ENCODE measurements around the gene MAPKBP1. TPM values are rescaled to one million over a fixed set of nuclear protein-coding genes. Genes with fewer than 3 reads are reported as not detected.

MAPKBP1 gene
- total RNA-seq, 3 donors from 2014 or later (not counting 1 experiment from before 2014, with no cell fraction given): 44.8 to 55.4 (median 49.0) TPM

DNA sequence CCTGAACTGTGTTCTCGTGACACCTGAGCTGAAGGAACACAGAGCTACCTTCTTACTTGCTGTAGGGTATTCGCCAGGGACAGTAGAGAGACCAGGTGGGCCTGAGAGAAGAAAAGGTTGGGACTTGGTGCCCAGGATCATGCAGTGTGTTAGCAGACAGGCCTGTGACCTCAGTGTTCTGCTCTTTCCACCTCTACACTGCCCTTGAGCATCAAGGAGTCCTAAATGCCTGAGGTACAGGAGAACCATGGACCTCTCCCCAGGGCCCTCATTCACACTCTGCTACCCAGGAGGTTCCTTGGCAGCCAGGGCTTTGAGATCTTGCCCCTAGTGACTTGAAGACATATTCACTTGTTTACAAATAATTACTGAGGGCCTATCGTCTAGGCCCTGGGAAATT, 31.4 kb downstream of the MAPKBP1 start:
- no peak for ATAC-seq
- H3K4me3 Mint-ChIP-seq: no peak overlapping the region
- H3K27ac ChIP-seq (ENCODE audit: low read length): no peak overlapping the region
- no peaks in the 10 kb centered on the region for H3K27me3 ChIP-seq (ENCODE audit: control insufficient read depth, insufficient read depth, low read length)
- peaks cover 3% of the 10 kb centered on the region for H3K4me1 ChIP-seq (ENCODE audit: control insufficient read depth, insufficient read depth, low read length)
- WGBS (ENCODE audit: insufficient coverage): 88% methylated on average over 3 of the region's 3 CpGs
- H3K9me3 ChIP-seq (ENCODE audit: control insufficient read depth, insufficient read depth, low read length): no peaks in the 10 kb centered on the region
- TF ChIP-seq CTCF (IDR thresholded peaks at IDR 0.05): no peak
- no peak for DNase-seq
- H3K27me3 Mint-ChIP-seq (ENCODE audit: low read depth in 2 of 2): no peaks in the 10 kb centered on the region
- H3K4me3 ChIP-seq (ENCODE audit: low read length): no peak overlapping the region
- H3K27ac Mint-ChIP-seq: no peak overlapping the region
- H3K9me3 Mint-ChIP-seq: no peaks in the 10 kb centered on the region
- H3K4me1 Mint-ChIP-seq: peaks cover 8 to 9% of the 10 kb centered on the region in 2 donors
- intact Hi-C loops (cut with micrococcal nuclease): no loop called here
- no peaks in the 10 kb centered on the region for H3K36me3 Mint-ChIP-seq
- peaks cover 4% of the 10 kb centered on the region for H3K36me3 ChIP-seq (ENCODE audit: control insufficient read depth, insufficient read depth, low read length)

DNA sequence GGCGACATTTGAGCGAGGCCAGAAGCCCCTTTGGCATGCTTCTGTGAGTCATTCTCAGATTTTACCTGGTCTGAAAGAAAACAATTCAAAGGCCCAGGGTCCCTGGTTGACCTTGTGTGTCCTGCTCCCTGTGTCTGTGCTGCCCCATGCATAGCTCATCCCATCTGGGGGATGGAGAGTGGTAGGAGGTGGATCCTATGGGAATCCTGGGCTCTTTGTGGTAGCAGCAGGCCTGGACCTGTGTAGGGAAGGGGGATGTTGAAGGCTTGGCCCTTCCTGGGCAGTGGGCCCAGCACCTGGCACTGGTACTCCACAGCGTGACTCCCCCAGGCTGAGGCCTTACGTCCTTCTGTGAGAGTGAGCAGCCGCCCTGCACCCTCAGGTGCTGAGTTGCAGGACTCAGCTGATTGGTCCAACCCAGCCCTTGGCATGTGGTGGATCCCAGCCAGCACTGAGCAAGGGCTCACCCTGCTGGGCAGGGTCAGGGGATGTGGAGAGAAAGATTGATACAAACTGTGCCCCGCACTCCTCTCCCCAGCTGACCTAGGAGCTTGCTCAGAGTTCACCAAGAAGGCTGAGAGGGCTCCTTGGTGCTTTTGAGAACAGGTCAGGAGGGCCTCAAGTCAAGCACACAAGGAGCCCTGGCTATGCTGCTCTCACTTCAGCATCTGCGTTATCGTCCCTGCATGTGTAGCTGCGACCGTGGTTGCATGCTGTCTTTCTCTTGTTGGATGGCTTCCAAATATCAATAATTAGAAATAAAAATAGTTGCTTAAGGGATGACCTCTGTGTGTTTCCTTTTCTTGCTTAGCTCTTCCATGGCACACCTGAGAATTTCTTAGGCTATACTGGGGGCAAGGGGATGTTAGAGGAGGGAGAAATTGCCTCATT, 32.3 kb downstream of the MAPKBP1 start:
- no peaks in the 10 kb centered on the region for H3K27me3 Mint-ChIP-seq (ENCODE audit: low read depth in 2 of 2)

DNA sequence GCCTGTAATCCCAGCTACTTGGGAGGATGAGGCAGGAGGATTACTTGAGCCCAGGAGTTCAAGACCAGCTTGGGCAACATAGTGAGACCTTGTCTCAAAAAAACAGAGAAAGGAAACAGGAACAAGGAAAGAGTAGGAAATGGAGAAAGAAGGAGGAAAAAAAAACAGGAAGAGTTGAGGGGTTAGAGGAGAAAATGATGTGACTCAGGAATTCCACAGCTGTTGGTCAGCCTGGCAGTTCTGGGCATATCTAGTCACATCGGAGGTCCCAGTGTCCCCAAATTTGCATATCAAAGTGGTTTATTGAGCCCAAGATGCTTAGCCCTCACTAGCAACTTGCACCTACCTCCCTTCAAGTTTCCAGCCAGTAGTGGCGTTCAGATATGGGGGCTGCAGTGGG, 34.8 kb downstream of the MAPKBP1 start:
- H3K4me3 Mint-ChIP-seq: no peak overlapping the region
- Histone ChIP-seq H3K36me3 (ENCODE audit: control insufficient read depth, insufficient read depth, low read length) (peaks cover 7% of the 10 kb centered on the region), H3K9me3 (ENCODE audit: control insufficient read depth, insufficient read depth, low read length) (no peaks in the 10 kb centered on the region), H3K27ac (ENCODE audit: low read length) (no peak overlapping the region), H3K27me3 (ENCODE audit: control insufficient read depth, insufficient read depth, low read length) (no peaks in the 10 kb centered on the region), H3K4me3 (ENCODE audit: low read length) (no peak overlapping the region), H3K4me1 (ENCODE audit: control insufficient read depth, insufficient read depth, low read length) (peaks cover 13% of the 10 kb centered on the region)
- no peak overlapping the region for H3K27ac Mint-ChIP-seq
- ATAC-seq (no peak), DNase-seq (no peak)
- peaks cover 15 to 18% of the 10 kb centered on the region in 2 donors for H3K4me1 Mint-ChIP-seq
- H3K27me3 Mint-ChIP-seq (ENCODE audit: low read depth in 2 of 2): no peaks in the 10 kb centered on the region
- TF ChIP-seq CTCF (IDR thresholded peaks at IDR 0.05): no peak
- intact Hi-C loops (cut with micrococcal nuclease): no loop called here
- no peaks in the 10 kb centered on the region for H3K9me3 Mint-ChIP-seq
- no peaks in the 10 kb centered on the region for H3K36me3 Mint-ChIP-seq
- 60% methylated on average over 1 of the region's 2 CpGs for WGBS (ENCODE audit: insufficient coverage)

More for the DNA sequence above, 32.3 kb downstream of the MAPKBP1 start:
- Histone ChIP-seq H3K4me3 (ENCODE audit: low read length) (no peak overlapping the region), H3K27ac (ENCODE audit: low read length) (no peak overlapping the region), H3K4me1 (ENCODE audit: control insufficient read depth, insufficient read depth, low read length) (peaks cover 10% of the 10 kb centered on the region), H3K27me3 (ENCODE audit: control insufficient read depth, insufficient read depth, low read length) (no peaks in the 10 kb centered on the region), H3K9me3 (ENCODE audit: control insufficient read depth, insufficient read depth, low read length) (no peaks in the 10 kb centered on the region), H3K36me3 (ENCODE audit: control insufficient read depth, insufficient read depth, low read length) (no peaks in the 10 kb centered on the region)
- no peak for DNase-seq
- H3K36me3 Mint-ChIP-seq: no peaks in the 10 kb centered on the region
- no peaks in the 10 kb centered on the region for H3K9me3 Mint-ChIP-seq
- H3K4me1 Mint-ChIP-seq: peaks cover 12 to 14% of the 10 kb centered on the region in 2 donors
- TF ChIP-seq CTCF (IDR thresholded peaks at IDR 0.05): no peak
- no peak for ATAC-seq
- H3K27ac Mint-ChIP-seq: no peak overlapping the region
- 93% methylated on average over 10 of the region's 10 CpGs for WGBS (ENCODE audit: insufficient coverage)
- no peak overlapping the region for H3K4me3 Mint-ChIP-seq
- intact Hi-C loops (cut with micrococcal nuclease): no loop called here

All from natural killer cell (primary cell).